PC-9 (cell line): ENCODE measurements around the gene MED27.

Experiments used
- CTCF ChIP-seq: fragments of 200-600 bp; sonication (generic); conservative IDR thresholded peaks from 2 replicates; pipeline ENCODE4 v1.6.1; 2017; ENCODE audit warnings: mixed run types, antibody characterized with exemption, mild to moderate bottlenecking, moderate library complexity
- EZH2 ChIP-seq: fragments of 200-600 bp; sonication (generic); IDR thresholded peaks from 2 replicates; pipeline ENCODE4 v1.8.0; 2017; ENCODE audit warnings: antibody characterized with exemption, low read depth

DNA sequence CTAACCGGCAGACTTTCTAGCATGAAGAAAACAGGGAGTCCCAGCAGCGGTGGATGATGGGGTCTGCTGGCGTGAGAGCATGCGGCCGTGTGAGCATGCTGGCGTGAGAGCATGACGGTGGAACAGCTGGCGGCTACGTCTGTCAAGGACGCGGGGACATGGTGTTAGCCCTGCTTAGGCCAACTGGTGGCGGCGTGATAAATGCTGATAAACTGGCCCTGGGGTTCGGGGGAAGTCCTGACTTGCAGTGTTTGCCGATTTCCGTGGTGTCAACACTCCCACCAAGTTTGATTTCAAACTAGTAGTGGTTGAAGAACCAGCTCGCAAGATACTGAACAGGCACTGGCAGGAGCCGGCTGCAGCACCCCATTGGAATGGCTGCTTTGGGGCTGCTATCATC is 217.4 kb downstream of the MED27 start:
- TF ChIP-seq EZH2 (no peak), CTCF (no peak)
